ENCODE results near the gene NOTUM. TPM values are rescaled to one million over a fixed set of nuclear protein-coding genes. Genes with fewer than 3 reads are reported as not detected.
A peak's percentile ranks its signal among the peaks of the same experiment; 100 is the strongest.

NOTUM gene
- total RNA-seq, 1 donor from 2014 or later = under 0.01 TPM

- peak in 1 of 2 donors; percentile 55 for DNase-seq (ENCODE audit: low spot score in 2 of 2)
- FAIRE-seq = no peak
Measured at GRCh38 chr17:81941484-81942166, 19.4 kb downstream of the NOTUM start.

DNA sequence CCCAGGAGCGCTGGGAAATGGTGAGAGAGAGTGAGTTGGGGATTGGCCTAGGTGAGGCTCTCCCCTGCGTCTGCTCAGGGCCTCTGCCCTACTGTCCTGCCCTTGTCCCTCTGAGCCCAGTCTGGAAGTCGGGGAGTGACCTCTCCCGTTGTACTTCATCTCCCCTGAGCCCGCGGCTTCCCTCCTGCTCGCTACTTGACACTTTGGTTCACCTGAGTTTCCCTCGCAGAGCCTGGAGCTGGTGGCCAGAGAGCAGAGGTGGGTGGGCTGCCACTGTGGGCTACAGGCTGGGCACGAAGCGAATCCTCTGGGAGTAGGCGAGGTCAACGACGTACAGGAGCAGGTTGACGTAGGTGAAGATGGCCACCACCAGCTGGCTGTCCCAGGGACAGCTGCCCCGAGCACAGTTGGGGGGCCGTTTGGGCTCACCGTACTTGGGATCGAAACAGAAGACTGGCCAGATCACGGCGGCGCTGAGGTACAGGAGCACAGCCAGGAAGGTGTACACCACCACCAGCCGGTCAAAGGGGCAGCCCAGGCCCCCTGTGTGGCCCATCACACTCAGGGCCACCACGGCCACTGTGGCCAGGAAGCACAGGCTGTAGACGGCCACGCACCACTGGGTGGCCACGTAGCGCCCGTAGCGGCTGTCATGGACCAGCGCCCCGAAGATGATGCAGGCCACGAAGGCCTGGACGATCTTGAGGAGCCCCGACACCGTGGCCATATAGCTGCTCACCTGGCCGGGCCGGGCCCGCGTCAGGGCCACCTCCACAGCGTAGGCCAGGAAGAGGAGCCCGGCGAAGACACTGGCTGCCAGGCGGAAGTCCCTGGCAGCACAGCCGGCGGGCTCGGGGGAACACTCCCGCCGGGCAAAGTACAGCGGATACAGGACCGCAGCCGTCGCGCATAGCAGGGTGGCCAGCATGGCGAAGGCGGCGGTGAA, 20.2 kb downstream of the NOTUM start:
- FAIRE-seq = no peak
- DNase-seq (ENCODE audit: low spot score in 2 of 2) = no peak

DNA sequence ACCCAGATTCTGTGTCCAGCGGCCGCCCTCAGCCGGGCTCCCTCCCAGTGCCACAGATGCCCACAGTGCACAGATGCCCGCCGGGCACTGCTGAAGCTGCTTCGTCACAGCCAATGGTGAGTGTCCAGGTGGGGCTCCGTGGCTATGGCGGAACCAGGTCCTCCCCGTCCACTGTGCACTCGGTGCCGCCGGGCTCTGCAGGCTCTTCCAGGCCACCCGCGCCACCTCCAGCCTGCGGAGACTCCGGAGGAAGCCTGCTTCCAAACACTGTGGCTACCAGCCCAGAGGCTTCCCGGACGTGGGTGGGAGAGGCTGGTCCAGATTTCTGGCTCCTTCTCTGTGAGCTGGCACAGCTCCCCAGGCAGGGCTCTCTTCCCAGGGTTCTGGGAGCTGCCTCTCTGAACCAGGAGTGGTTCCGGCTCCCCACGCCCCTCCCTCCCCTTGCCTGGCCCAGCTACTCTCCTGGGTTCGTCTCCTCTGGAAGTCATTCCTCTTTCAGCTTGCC, 21.1 kb downstream of the NOTUM start:
- DNase-seq (ENCODE audit: low spot score in 2 of 2) (peak in 1 of 2 donors; percentile 66), FAIRE-seq (no peak)

- FAIRE-seq = no peak
- DNase-seq (ENCODE audit: low spot score in 2 of 2) = no peak
Measured at GRCh38 chr17:81939218-81939617, 21.8 kb downstream of the NOTUM start.

GRCh38 chr17:81935709-81936084, 25.3 kb downstream of the NOTUM start:
- FAIRE-seq = no peak
- DNase-seq (ENCODE audit: low spot score in 2 of 2) = no peak

DNA sequence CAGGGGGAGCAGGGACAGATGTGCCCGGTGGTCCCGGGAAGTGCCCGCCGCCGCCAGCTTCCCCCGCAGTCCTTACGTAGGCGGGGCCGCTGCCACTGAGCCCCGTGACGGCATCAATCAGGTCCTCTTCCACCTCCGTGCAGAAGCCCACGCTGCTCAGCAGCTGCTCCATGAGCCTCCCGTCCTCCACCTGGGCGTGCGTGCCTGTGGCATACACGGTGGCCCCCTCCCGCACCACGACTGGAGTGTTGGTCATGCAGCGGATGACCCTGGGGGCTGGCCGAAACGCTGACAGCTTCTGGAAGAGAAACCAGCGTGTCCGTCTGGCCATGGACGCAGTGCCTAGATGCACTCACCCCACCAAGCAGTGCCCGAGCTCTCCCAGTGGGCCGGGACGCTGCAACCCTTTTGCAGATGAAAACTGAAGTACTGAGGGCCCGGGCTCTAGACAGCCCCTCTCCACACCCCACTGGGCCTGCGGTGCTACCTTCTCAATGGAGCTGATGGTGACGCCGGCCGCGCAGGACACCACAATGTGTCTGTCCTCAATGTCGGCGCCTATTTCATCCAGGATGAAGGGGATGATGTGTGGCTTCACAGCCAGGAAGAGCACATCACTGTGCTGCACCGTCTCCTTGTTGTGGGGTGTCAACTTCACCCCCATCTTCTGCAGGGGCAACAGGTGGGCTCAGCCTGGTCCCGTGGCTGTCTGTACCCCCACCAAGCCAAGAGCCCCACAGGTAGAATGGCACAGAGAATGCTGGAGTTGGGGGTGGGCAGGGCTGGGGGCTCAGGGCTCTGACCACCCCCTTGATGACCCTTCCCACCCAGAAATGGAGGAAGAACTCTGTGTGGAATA, 25.9 kb downstream of the NOTUM start:
- DNase-seq (ENCODE audit: low spot score in 2 of 2) (no peak), FAIRE-seq (no peak)

- no peak for DNase-seq (ENCODE audit: low spot score in 2 of 2)
- no peak for FAIRE-seq
Measured at GRCh38 chr17:81934098-81934757, 26.8 kb downstream of the NOTUM start.

DNA sequence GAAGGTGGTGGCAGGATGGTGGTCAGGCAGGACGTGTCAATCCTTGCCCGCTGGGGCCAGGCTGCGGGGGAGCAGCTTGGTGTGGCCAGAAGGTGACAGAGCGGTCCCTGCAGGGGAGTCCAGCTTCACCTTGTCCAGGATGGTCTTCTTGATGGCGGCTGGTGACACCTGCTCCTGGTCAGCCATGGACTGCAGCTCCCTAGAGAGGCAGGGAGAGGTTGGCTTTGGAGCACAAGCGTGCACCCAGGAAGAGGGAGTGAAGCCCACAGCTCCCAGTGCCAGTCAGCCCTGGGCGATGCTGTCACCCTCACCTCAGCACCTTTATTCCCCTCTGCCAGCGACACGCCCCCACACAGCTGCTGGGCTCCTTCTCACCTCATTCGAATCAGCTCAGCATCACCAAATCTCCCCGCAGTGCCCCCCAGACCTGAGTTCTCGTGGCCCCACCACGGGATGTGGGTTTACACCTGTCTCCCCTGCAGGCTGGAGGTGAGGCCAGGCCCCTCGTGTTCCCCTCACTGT, 27.7 kb downstream of the NOTUM start:
- DNase-seq (ENCODE audit: low spot score in 2 of 2) (no peak), FAIRE-seq (no peak)

DNA sequence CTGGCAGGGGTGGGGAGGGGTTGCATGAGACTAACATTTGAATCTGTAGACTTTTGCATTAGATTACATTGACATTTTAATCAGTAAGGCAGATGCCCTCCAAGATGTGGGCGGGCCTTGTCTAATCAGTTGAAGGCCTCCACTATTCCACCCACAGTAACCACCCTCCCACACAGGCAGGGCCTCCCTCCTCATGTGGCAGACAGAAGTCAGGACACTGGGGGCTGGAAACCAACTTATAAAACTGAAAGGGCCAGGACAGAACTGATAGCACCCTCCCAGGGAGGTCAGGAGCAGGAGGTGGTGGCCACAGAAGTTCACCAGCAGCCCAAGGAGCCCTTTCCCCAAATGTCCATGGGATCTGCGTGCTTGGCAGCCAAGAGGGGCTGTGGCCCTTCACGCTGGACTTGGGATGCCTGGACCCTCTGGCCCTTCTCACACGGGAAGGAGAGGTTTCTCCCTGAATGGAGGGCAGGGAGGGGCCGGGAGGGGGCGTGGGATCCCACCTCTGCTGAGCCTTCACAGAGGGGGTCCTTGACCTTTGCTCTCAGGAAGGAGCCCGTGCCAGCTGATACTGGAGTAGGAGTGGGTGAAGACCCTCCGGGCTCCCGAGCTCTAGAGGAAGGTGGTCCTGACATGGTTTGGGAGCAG, 28.5 kb downstream of the NOTUM start:
- no peak for DNase-seq (ENCODE audit: low spot score in 2 of 2)
- FAIRE-seq = no peak

GRCh38 chr17:81931557-81932332, 29.2 kb downstream of the NOTUM start:
- FAIRE-seq = no peak
- no peak for DNase-seq (ENCODE audit: low spot score in 2 of 2)

GRCh38 chr17:81931189-81931556, 29.8 kb downstream of the NOTUM start:
- DNase-seq (ENCODE audit: low spot score in 2 of 2) = no peak
- FAIRE-seq = no peak

DNA sequence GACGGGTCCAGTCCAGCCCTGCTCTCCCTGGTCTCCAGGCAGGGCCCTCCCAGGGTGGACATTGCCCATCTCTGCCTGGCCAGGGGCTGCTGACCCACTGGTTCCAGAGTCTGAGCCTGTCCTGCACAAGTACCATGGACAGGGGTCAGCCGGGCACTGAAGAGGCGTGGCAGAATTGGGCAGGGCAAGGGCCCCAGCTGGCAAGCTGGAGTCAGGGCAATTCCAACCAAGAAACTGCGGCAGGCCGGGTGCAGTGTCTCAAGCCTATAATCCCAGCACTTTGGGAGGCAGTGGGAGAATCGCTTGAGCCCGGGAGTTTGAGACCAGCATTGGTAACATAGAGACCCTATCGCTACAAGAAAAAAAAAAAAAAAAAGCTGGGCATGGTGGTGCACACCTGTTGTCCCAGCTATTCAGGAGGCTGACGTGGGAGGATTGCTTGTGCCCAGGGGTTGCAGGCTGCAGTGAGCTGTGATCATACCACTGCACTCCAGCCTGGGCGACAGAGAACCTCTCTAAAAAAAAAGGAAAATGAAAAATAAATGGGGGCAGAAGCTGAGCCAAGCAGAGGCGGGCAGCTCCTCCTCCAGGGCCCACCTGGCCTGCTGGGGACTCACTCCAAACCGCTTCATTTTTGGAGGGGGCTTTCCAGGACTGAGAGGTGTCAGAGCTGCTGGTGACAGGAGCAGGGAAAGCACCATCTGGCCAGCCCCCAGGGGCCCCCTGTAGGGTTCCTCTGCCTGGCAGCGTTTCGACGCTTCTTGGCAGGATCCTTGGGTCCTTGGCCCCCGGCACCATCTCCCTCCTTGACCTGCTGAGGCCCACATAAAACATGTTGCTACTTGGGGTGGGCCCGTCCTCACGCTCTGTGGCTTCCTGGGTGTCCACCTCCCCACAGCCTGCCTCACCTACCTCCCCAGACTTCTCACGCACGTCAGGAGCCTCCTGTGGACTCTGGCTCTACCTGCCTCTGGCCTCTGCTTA, 30.6 kb downstream of the NOTUM start:
- FAIRE-seq (no peak), DNase-seq (ENCODE audit: low spot score in 2 of 2) (no peak)

- FAIRE-seq = no peak
- DNase-seq (ENCODE audit: low spot score in 2 of 2) = no peak
Measured at GRCh38 chr17:81929253-81930141, 31.5 kb downstream of the NOTUM start.

GRCh38 chr17:81928544-81929252, 32.3 kb downstream of the NOTUM start:
- no peak for FAIRE-seq

GRCh38 chr17:81927653-81928543, 33.1 kb downstream of the NOTUM start, which contains the start of gene MAFG:
Gene MAFG (minus strand): TSS chr17:81927735. CDS start chr17:81923185, 4,550 bp downstream.
- FAIRE-seq = no peak
- DNase-seq (ENCODE audit: low spot score in 2 of 2) = peak; percentile 100

More at GRCh38 chr17:81928544-81929252, 32.3 kb downstream of the NOTUM start:
- no peak for DNase-seq (ENCODE audit: low spot score in 2 of 2)

All from frontal cortex (tissue), 4 donors.